H9 (cell line): ENCODE results near the gene CD164. TPM values are rescaled to one million over a fixed set of nuclear protein-coding genes. Genes with fewer than 3 reads are reported as not detected.

Experiments used
- DNase-seq: peaks from one replicate; pipeline ENCODE4 v3.0.0-alpha.2; 2017
- H2AFZ ChIP-seq: one replicate; pipeline ENCODE4 v1.6.1; 2013; ENCODE audit warnings: mild to moderate bottlenecking, low read length, control low read depth, moderate library complexity
- H2AK5ac ChIP-seq: 2 replicates; pipeline ENCODE4 v1.6.1; 2013; ENCODE audit warnings: low read length, control low read depth, mixed read lengths; ENCODE audit not compliant: insufficient read length
- H2BK120ac ChIP-seq: one replicate; pipeline ENCODE4 v1.6.1; 2013; ENCODE audit warnings: low read depth, mild to moderate bottlenecking, low read length, control low read depth, inconsistent platforms; ENCODE audit not compliant: poor library complexity, severe bottlenecking
- H2BK12ac ChIP-seq: 2 replicates; pipeline ENCODE4 v1.6.1; 2013; ENCODE audit warnings: low read length, control low read depth, mixed read lengths, low read depth; ENCODE audit not compliant: insufficient read length
- H2BK15ac ChIP-seq: 2 replicates; pipeline ENCODE4 v1.6.1; 2013; ENCODE audit warnings: low read depth, low read length, control low read depth
- H2BK20ac ChIP-seq: one replicate; pipeline ENCODE4 v1.6.1; 2013; ENCODE audit warnings: low read depth, mild to moderate bottlenecking, low read length, control low read depth, inconsistent platforms; ENCODE audit not compliant: poor library complexity, severe bottlenecking
- H2BK5ac ChIP-seq: 2 replicates; pipeline ENCODE4 v1.6.1; 2013; ENCODE audit warnings: low read length, control low read depth, mixed read lengths; ENCODE audit not compliant: insufficient read length
- H3K14ac ChIP-seq: 2 replicates; pipeline ENCODE4 v1.6.1; 2013; ENCODE audit warnings: low read length, control low read depth; ENCODE audit not compliant: insufficient read depth
- H3K18ac ChIP-seq: 2 replicates; pipeline ENCODE4 v1.6.1; 2013; ENCODE audit warnings: low read depth, mild to moderate bottlenecking, mixed read lengths, low read length, control low read depth; ENCODE audit not compliant: insufficient read length
- H3K23ac ChIP-seq: 2 replicates; pipeline ENCODE4 v1.6.1; 2013; ENCODE audit warnings: low read length, control low read depth, mixed read lengths, low read depth; ENCODE audit not compliant: insufficient read length
- H3K23me2 ChIP-seq: 2 replicates; pipeline ENCODE4 v1.6.1; 2013; ENCODE audit warnings: low read depth, mild to moderate bottlenecking, mixed read lengths, low read length, control low read depth; ENCODE audit not compliant: insufficient read length, poor library complexity, severe bottlenecking
- H3K27ac ChIP-seq: 2 replicates; pipeline ENCODE4 v1.5.1; 2013; ENCODE audit warnings: low read length, control low read depth, mixed read lengths, low read depth; ENCODE audit not compliant: insufficient read length
- H3K27me3 ChIP-seq: 2 replicates; pipeline ENCODE4 v1.6.1; 2013; ENCODE audit warnings: low read length, control low read depth, inconsistent platforms; ENCODE audit not compliant: insufficient read depth
- H3K4ac ChIP-seq: 2 replicates; pipeline ENCODE4 v1.6.1; 2013; ENCODE audit warnings: low read depth, mild to moderate bottlenecking, control low read depth, inconsistent platforms, low read length, moderate library complexity
- H3K4me1 ChIP-seq: 2 replicates; pipeline ENCODE4 v1.6.1; 2013; ENCODE audit warnings: low read length, control low read depth, inconsistent platforms; ENCODE audit not compliant: insufficient read depth
- H3K4me2 ChIP-seq: 2 replicates; pipeline ENCODE4 v1.6.1; 2013; ENCODE audit warnings: low read length, control low read depth, mixed read lengths; ENCODE audit not compliant: insufficient read length, insufficient read depth
- H3K56ac ChIP-seq: 2 replicates; pipeline ENCODE4 v1.6.1; 2013; ENCODE audit warnings: low read depth, mild to moderate bottlenecking, mixed read lengths, low read length, control low read depth; ENCODE audit not compliant: insufficient read length
- H3K79me1 ChIP-seq: 2 replicates; pipeline ENCODE4 v1.6.1; 2013; ENCODE audit warnings: low read depth, mild to moderate bottlenecking, moderate library complexity, low read length, control low read depth, inconsistent platforms; ENCODE audit not compliant: insufficient read depth, poor library complexity, severe bottlenecking
- H3K79me2 ChIP-seq: 2 replicates; pipeline ENCODE4 v1.6.1; 2013; ENCODE audit warnings: low read length, control low read depth, inconsistent platforms; ENCODE audit not compliant: insufficient read depth
- H3K9ac ChIP-seq: 2 replicates; pipeline ENCODE4 v1.6.1; 2013; ENCODE audit warnings: low read length, control low read depth, mixed read lengths; ENCODE audit not compliant: insufficient read length; ENCODE audit errors: extremely low read depth
- H3K9me3 ChIP-seq: one replicate; pipeline ENCODE4 v1.6.1; 2013; ENCODE audit warnings: low read depth, low read length, inconsistent platforms; ENCODE audit not compliant: control insufficient read depth
- H3T11ph ChIP-seq: one replicate; pipeline ENCODE4 v1.6.1; 2013; ENCODE audit warnings: mild to moderate bottlenecking, low read length, control low read depth, inconsistent platforms
- H4K20me1 ChIP-seq: one replicate; pipeline ENCODE4 v1.6.1; 2013; ENCODE audit not compliant: control insufficient read depth, insufficient read length, insufficient read depth
- H4K5ac ChIP-seq: 2 replicates; pipeline ENCODE4 v1.6.1; 2013; ENCODE audit warnings: low read depth, mild to moderate bottlenecking, mixed read lengths, low read length, control low read depth; ENCODE audit not compliant: insufficient read length
- H4K8ac ChIP-seq: replicated peaks from 2 replicates; pipeline ENCODE4 v1.6.1; 2013; ENCODE audit warnings: low read length, control low read depth, mixed read lengths, low read depth; ENCODE audit not compliant: insufficient read length
- H4K91ac ChIP-seq: 2 replicates; pipeline ENCODE4 v1.6.1; 2013; ENCODE audit warnings: low read depth, mild to moderate bottlenecking, moderate library complexity, mixed read lengths, low read length, control low read depth; ENCODE audit not compliant: insufficient read length
- H3K27ac Mint-ChIP-seq, 3 experiments: 2 replicates in 2 of 3; 3 replicates in 1 of 3; pipeline ENCODE4 v1.8.0; 2020 to 2021; ENCODE audit warnings: mixed read lengths in 3 of 3, mild to moderate bottlenecking in 1 of 3, moderate library complexity in 1 of 3
- H3K27me3 Mint-ChIP-seq: 2 replicates; pipeline ENCODE4 v1.8.0; 2021; ENCODE audit warnings: low read depth, mild to moderate bottlenecking, moderate library complexity, mixed read lengths
- H3K36me3 Mint-ChIP-seq, 3 experiments: 2 replicates in 2 of 3; 3 replicates in 1 of 3; pipeline ENCODE4 v1.8.0; 2020 to 2021; ENCODE audit warnings: low read depth in 3 of 3, mixed read lengths in 3 of 3; ENCODE audit not compliant: insufficient read depth in 1 of 3
- H3K4me1 Mint-ChIP-seq, 2 experiments: 2 replicates each; pipeline ENCODE4 v1.8.0; 2020; ENCODE audit warnings: mixed read lengths in 2 of 2
- H3K4me3 Mint-ChIP-seq, 2 experiments: 2 replicates in 1 of 2; 3 replicates in 1 of 2; pipeline ENCODE4 v1.8.0; 2020 to 2021; ENCODE audit warnings: mild to moderate bottlenecking in 2 of 2, mixed read lengths in 2 of 2, moderate library complexity in 1 of 2
- H3K9me3 Mint-ChIP-seq, 2 experiments: 2 replicates in 1 of 2; 3 replicates in 1 of 2; pipeline ENCODE4 v1.8.0; 2020; ENCODE audit warnings: mild to moderate bottlenecking in 2 of 2, mixed read lengths in 2 of 2, moderate library complexity in 1 of 2
- total RNA-seq: library from RNA; stranded (reverse); gene quantifications from 2 replicates; pipeline ENCODE4 v1.2.1, GENCODE V29; 2021
- TF ChIP-seq, protein P1 (sequence below): fragments of 200-600 bp; sonication (generic); conservative IDR thresholded peaks from 3 replicates; pipeline ENCODE4 v1.8.0; 2021; ENCODE audit warnings: antibody characterized with exemption, mild to moderate bottlenecking

Gene CD164
- total RNA-seq, 1 experiment from 2014 or later = 130 TPM

- Histone ChIP-seq H2BK15ac (no peak overlapping the region), H3K4me1 (no peaks in the 10 kb centered on the region; the same call in 1 of the 2 replicates), H3K4me2 (no peak overlapping the region), H4K91ac (no peak overlapping the region), H2BK12ac (no peak overlapping the region), H3K27ac (no peak overlapping the region), H2BK20ac (no peak overlapping the region), H3K27me3 (no peaks in the 10 kb centered on the region), H4K20me1 (no peaks in the 10 kb centered on the region), H3K9ac (no peak overlapping the region), H3K23ac (no peak overlapping the region), H3K79me1 (no peaks in the 10 kb centered on the region), H2AK5ac (no peak overlapping the region), H3K23me2 (no peaks in the 10 kb centered on the region), H3K18ac (no peak overlapping the region), H3K4ac (no peak overlapping the region), H2BK5ac (no peak overlapping the region), H4K5ac (no peak overlapping the region), H3K79me2 (no peaks in the 10 kb centered on the region), H3K14ac (no peak overlapping the region), H3T11ph (no peak overlapping the region), H4K8ac (no peak overlapping the region), H3K56ac (no peak overlapping the region), H2AFZ (no peak overlapping the region), H2BK120ac (no peak overlapping the region), H3K9me3 (no peaks in the 10 kb centered on the region)
- DNase-seq = no peak
- no peak overlapping the region for H3K4me3 Mint-ChIP-seq
- peaks cover 0 to 6% (median 0%) of the 10 kb centered on the region in 3 experiments; a peak in 2 of 7 replicates for H3K36me3 Mint-ChIP-seq
- peaks cover 6 to 7% of the 10 kb centered on the region in 2 experiments for H3K4me1 Mint-ChIP-seq
- H3K27me3 Mint-ChIP-seq = no peaks in the 10 kb centered on the region; the same call in none of the 2 replicates
- H3K9me3 Mint-ChIP-seq = peaks cover 4 to 6% of the 10 kb centered on the region in 2 experiments; a peak in 2 of 5 replicates
- no peak overlapping the region for H3K27ac Mint-ChIP-seq
- TF ChIP-seq, protein P1, sequence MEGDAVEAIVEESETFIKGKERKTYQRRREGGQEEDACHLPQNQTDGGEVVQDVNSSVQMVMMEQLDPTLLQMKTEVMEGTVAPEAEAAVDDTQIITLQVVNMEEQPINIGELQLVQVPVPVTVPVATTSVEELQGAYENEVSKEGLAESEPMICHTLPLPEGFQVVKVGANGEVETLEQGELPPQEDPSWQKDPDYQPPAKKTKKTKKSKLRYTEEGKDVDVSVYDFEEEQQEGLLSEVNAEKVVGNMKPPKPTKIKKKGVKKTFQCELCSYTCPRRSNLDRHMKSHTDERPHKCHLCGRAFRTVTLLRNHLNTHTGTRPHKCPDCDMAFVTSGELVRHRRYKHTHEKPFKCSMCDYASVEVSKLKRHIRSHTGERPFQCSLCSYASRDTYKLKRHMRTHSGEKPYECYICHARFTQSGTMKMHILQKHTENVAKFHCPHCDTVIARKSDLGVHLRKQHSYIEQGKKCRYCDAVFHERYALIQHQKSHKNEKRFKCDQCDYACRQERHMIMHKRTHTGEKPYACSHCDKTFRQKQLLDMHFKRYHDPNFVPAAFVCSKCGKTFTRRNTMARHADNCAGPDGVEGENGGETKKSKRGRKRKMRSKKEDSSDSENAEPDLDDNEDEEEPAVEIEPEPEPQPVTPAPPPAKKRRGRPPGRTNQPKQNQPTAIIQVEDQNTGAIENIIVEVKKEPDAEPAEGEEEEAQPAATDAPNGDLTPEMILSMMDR = no peak
These were observed 51.2 kb downstream of the CD164 start for GRCh38 chr6:109331081-109331480.
